VCaP (cell line): Measurements from ENCODE around the gene CASP8AP2.

Source experiments
- H3K27ac ChIP-seq: fragments of 450-650 bp; 2 replicates; pipeline ENCODE4 v1.5.1; 2017
- TF ChIP-seq, protein P1 (sequence below): fragments of 450-650 bp; conservative IDR thresholded peaks from 2 replicates; pipeline ENCODE4 v1.5.1; 2017; ENCODE audit warnings: mild to moderate bottlenecking, moderate library complexity

Gene CASP8AP2

DNA sequence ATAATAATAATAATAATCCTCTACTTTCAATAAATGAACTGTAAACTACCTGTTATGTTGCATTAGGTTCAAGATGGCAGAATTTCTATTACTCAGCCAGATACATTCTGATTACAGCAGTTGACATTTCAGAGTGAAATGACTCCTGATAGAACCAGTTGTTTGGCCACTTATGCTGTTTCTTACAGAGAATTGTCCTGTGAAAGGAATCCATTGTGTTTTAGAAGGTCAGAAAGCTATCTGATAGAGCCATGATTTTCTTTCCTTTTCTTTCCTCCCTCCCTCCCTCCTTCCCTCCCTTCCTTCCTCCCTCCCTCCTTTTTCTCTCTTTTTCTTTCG is 81.2 kb downstream of the CASP8AP2 start:
- H3K27ac ChIP-seq = no peak overlapping the region
- TF ChIP-seq, protein P1, sequence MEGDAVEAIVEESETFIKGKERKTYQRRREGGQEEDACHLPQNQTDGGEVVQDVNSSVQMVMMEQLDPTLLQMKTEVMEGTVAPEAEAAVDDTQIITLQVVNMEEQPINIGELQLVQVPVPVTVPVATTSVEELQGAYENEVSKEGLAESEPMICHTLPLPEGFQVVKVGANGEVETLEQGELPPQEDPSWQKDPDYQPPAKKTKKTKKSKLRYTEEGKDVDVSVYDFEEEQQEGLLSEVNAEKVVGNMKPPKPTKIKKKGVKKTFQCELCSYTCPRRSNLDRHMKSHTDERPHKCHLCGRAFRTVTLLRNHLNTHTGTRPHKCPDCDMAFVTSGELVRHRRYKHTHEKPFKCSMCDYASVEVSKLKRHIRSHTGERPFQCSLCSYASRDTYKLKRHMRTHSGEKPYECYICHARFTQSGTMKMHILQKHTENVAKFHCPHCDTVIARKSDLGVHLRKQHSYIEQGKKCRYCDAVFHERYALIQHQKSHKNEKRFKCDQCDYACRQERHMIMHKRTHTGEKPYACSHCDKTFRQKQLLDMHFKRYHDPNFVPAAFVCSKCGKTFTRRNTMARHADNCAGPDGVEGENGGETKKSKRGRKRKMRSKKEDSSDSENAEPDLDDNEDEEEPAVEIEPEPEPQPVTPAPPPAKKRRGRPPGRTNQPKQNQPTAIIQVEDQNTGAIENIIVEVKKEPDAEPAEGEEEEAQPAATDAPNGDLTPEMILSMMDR = no peak

DNA sequence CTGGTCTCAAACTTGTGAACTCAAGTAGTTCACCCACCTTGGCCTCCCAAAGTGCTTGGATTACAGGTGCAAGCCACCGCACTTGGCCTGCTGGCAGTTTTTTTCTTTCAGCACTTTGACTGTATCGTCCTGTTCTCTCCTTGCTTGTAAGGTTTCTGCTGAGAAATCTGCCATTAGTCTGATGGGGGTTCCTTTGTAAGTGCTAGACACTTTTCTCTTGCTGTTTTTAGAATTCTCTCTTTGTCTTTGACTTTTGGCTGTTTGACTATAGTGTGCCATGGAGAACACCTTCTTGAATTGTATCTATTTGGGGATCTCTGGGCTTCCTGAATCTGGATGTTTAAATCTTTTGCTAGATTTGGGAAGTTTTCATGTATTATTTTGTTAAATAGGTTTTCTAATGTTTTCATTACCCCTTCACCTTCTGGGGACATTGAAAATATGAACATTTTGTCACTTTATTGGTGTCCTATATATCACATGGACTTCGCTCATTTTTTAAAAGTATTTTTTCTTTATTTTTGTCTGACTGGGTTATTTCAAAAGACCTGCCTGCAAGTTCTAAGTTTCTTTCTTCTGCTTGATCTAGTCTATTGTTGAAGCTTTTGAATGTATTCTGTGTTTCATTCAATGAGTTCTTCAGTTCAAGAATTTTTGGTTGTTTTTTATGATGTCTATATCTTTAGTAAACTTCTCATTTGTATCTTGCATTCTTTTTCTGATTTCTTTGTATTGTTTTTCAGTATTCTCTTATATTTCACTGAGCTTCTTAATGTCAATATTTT is 86.6 kb downstream of the CASP8AP2 start:
- TF ChIP-seq, protein P1 = no peak
- no peak overlapping the region for H3K27ac ChIP-seq

DNA sequence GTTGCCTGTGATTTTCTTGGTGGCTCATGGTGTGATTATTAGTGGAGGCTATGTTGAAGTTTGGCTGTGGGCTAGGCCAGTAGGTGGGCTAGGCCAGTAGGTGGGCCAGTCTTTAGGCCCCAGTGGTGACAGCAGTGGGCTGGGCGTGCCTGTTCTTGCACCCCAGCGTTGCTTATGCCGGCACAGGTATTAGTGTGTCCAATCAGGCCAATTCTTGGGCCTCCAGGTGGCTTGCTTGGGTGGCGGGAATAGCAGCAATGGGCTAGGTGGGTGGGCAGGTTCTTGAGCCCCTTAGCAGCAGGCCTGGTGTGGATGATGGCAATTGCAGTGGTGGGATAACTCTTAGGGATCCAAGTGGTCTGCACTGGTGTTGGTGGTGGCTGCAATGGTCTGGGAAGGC is 87.5 kb downstream of the CASP8AP2 start:
- H3K27ac ChIP-seq = no peak overlapping the region
- TF ChIP-seq, protein P1 = no peak

DNA sequence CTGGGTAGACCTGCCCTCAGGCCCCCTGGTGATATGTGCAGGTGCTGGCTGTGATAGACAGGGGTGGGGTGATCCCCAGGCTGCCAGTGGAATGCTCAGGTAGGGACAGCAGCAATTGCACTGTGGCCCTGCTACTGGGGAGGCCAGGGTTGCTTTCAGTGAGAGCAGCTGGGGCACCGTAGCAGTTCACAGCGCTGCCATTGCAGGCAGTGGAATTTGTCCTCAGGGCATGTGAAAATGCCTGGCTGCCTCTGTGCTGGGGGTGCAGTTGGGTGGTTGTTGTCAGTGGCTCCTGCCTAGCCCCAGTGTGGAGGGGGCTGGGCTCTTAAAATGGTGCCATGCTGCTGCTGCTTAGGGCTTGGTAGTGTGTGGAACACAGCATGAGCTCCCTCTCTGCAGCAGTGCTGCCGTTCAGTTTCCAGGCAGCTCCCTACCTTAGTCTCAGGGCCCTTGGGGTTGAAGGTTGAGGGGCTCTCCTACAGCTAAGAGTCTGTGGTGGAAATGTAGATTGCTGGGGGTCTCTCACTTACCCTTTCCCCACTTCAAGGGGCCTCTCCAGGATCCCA is 88.2 kb downstream of the CASP8AP2 start:
- no peak overlapping the region for H3K27ac ChIP-seq
- TF ChIP-seq, protein P1 = no peak
